Skeletal muscle satellite cell (primary cell): Measurements from ENCODE around the gene GLT8D1.

Experiments
- H3K27me3 ChIP-seq: 2 replicates; pipeline ENCODE4 v1.7.0; 2013; ENCODE audit warnings: low read length; ENCODE audit not compliant: control insufficient read depth, insufficient read depth
- H3K36me3 ChIP-seq: 2 replicates; pipeline ENCODE4 v1.7.0; 2013; ENCODE audit warnings: mild to moderate bottlenecking, control low read depth, low read length; ENCODE audit not compliant: insufficient read depth
- H3K4me1 ChIP-seq: 2 replicates; pipeline ENCODE4 v1.7.0; 2013; ENCODE audit warnings: low read length; ENCODE audit not compliant: control insufficient read depth, insufficient read depth
- H3K4me2 ChIP-seq: 2 replicates; pipeline ENCODE4 v1.7.0; 2013; ENCODE audit warnings: mild to moderate bottlenecking, low read length
- H3K4me3 ChIP-seq: 2 replicates; pipeline ENCODE4 v1.7.0; 2013; ENCODE audit warnings: low read length
- H3K9ac ChIP-seq: 2 replicates; pipeline ENCODE4 v1.7.0; 2013; ENCODE audit warnings: mild to moderate bottlenecking, low read depth, low read length, moderate library complexity
- H3K9me3 ChIP-seq: replicated peaks from 2 replicates; pipeline ENCODE4 v1.7.0; 2013; ENCODE audit warnings: mild to moderate bottlenecking, control low read depth, low read length

GLT8D1 gene

DNA sequence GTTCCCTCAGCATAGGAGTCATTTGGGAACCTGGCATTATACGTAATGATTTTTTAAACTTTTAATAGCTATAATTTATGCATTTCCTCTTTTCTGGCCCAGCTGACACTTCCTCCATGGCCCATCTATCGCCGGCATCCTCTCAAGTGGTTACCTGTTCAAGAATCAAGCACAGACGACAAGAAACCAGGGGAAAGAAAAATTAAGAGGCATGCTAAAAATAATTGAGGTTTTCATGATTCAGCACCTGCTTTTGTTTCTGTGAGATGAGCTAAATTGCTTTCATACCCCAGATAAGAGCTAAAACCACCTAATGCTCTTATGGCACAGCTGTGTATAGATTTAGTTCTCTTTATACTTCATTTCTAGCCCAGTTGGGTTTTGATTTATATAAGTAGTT lies 2.0 kb upstream of the GLT8D1 start:
- H3K4me1 ChIP-seq = peaks cover 15% of the 10 kb centered on the region
- H3K9ac ChIP-seq = peak overlapping the region; percentile 97
- H3K4me3 ChIP-seq = no peak overlapping the region
- peak overlapping the region; percentile 86 for H3K4me2 ChIP-seq
- peaks cover 12% of the 10 kb centered on the region for H3K36me3 ChIP-seq
- no peaks in the 10 kb centered on the region for H3K27me3 ChIP-seq
- H3K9me3 ChIP-seq = no peaks in the 10 kb centered on the region

DNA sequence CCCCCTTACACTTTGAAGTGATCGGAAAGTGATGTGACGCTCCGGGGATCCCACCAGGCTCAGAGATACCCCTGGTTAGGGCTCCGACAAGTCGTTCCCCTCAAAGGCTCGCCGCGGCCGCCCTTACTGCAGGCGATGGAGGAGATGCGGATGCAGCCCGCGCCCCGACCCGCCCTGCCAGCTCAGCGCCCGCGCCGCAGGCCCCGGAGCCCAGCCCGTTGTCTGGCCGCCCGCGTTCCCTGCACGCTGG lies 228 bp downstream of the GLT8D1 start:
- H3K9me3 ChIP-seq = no peaks in the 10 kb centered on the region
- H3K27me3 ChIP-seq = no peaks in the 10 kb centered on the region
- peaks cover 15% of the 10 kb centered on the region for H3K4me1 ChIP-seq
- peak overlapping the region; percentile 97 for H3K9ac ChIP-seq
- peaks cover 12% of the 10 kb centered on the region for H3K36me3 ChIP-seq
- H3K4me3 ChIP-seq = peak overlapping the region; percentile 98
- peak overlapping the region; percentile 86 for H3K4me2 ChIP-seq

GRCh38 chr3:52704611-52705437 lies 767 bp downstream of the GLT8D1 start:
- peak overlapping the region; percentile 86 for H3K4me2 ChIP-seq
- peak overlapping the region; percentile 98 for H3K4me3 ChIP-seq
- no peaks in the 10 kb centered on the region for H3K27me3 ChIP-seq
- peaks cover 16% of the 10 kb centered on the region for H3K36me3 ChIP-seq
- H3K9ac ChIP-seq = peak overlapping the region; percentile 97
- peaks cover 15% of the 10 kb centered on the region for H3K4me1 ChIP-seq
- H3K9me3 ChIP-seq = no peaks in the 10 kb centered on the region

- Histone ChIP-seq H3K27me3 (no peaks in the 10 kb centered on the region), H3K9ac (peak overlapping the region; percentile 97), H3K4me1 (peaks cover 15% of the 10 kb centered on the region), H3K4me2 (peak overlapping the region; percentile 86), H3K36me3 (peaks cover 14% of the 10 kb centered on the region), H3K4me3 (peak overlapping the region; percentile 98), H3K9me3 (no peaks in the 10 kb centered on the region)
Observed at GRCh38 chr3:52703341-52703740, 2.2 kb downstream of the GLT8D1 start.

DNA sequence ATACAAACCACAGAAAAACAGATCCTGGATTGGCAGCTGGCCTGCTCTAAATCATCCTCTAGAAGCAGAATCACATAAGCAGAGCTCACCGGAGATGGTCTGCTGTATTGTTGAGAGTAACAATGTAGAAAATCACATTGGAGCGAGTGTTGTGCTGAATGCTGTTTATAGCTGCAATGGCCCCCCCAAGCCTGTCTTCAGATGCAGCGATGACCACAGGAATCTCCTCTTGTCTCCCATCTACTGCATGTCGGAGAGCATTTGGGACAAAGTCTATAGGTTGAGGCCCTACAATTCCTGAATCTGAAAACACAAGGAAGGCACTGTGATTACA lies 8.0 kb downstream of the GLT8D1 start:
- no peaks in the 10 kb centered on the region for H3K9me3 ChIP-seq
- no peak overlapping the region for H3K9ac ChIP-seq
- H3K4me1 ChIP-seq = peaks cover 10% of the 10 kb centered on the region
- no peaks in the 10 kb centered on the region for H3K27me3 ChIP-seq
- no peak overlapping the region for H3K4me2 ChIP-seq
- no peak overlapping the region for H3K4me3 ChIP-seq
- H3K36me3 ChIP-seq = peaks cover 60% of the 10 kb centered on the region

DNA sequence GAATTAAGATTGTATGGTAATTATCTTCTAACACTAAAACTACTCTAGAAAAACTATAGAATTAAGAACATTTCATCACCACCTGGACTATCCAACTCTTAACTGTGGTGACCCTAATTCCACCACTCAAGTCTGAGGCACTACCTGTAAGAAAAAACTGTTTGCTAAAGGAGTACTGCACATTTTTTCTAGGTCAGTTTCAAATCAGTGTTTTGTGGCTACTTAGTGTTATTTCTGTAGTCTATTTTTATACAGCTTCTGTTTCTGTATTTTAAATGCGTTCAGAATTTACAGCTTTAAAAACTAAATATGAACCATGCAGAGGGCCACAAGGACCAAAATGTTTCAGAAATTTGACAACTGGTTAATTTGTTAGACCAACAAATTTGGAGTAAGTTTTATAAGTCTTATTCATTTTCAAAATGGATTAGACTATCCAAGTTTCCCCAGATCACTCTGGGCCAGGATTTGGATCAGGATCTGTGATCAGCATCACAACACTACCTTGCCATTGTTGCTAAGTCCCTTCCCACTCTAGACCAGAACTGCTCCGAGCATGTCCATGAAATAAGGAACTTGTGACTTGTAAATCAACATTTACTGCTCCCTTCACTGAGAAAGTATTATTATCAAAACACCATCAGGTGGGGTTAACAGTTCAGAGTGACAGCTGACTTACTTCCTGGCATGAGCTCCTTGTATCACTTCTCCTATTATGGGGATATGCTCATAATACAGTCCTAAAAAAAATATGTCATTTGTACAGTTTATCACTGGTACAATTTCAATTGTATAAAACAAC lies 8.6 kb downstream of the GLT8D1 start:
- H3K36me3 ChIP-seq = peaks cover 65% of the 10 kb centered on the region

DNA sequence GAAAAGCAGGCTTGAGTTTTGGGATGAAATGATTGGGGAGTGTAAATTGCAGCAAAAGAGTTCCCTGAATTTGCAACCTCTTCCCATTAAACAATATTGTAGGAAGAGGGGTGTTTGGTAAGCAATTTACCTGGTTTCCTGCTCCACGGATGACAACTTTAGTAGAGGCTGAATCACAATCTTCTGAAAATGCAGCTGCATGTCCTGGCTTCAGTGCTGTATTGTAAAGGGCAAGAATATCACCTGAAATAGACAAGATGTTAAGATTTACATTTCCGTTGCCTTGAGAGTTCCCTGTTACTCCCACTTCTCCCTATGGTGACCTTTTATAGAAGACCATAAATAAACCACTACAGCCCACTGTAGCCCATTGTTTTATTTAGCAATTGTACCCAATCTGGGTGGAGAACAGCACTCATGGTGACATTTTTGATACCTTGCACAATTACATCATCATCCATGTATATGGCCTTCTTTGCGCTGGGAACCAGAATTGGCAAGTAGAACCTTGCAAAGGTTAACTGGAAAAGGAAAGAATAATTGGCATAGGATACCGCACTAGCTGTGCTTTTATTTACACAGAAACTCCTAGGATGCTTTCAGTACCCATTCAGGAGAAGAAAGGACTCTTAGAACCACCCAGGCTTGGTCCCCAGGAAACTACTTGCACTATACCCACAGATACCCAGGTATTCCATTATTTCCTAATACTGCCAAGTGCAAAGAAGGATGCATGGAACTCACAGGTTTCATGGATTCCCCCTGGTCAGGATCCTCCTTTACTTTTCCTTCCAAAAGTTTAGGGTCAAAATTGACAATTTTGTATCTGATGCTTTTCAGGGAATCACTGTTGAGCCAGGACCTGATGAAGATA lies 9.6 kb downstream of the GLT8D1 start:
- H3K4me2 ChIP-seq = no peak overlapping the region
- no peak overlapping the region for H3K4me3 ChIP-seq
- peaks cover 10% of the 10 kb centered on the region for H3K4me1 ChIP-seq
- no peak overlapping the region for H3K9ac ChIP-seq
- H3K36me3 ChIP-seq = peaks cover 72% of the 10 kb centered on the region
- no peaks in the 10 kb centered on the region for H3K27me3 ChIP-seq
- no peaks in the 10 kb centered on the region for H3K9me3 ChIP-seq

More for the DNA sequence above, 8.6 kb downstream of the GLT8D1 start:
- no peaks in the 10 kb centered on the region for H3K27me3 ChIP-seq
- no peak overlapping the region for H3K9ac ChIP-seq
- H3K9me3 ChIP-seq = no peaks in the 10 kb centered on the region
- no peak overlapping the region for H3K4me2 ChIP-seq
- H3K4me3 ChIP-seq = no peak overlapping the region
- peaks cover 10% of the 10 kb centered on the region for H3K4me1 ChIP-seq

DNA sequence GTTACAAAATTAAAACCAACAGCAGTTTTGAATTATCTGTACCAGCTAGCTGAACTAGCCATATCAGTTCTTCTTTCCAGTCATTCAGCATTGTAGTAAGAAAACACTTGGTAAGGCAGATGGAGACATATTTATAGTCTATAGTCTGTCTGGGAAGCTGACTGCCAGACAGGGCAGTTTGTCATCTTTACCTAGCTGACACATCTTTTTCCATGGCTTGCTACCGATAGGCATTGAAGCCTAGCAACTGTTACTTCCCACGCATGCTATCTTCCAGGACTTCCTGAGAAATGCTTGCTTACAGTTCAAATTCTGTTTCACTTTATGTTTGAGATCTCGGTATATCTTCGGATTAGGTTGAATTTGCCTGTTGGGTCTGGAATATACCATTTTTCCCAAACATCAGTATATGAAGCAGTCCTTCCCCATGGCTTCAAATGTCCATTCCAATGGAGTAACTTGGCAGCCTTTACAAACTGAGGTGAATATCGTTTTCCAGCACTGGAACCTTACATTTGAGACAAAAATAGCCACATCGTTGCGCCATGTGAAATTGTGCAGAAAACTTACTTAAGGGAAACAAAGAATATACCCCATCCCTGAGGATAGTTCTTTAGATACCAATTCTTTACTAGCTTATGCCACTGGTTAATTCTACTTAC lies 10.9 kb downstream of the GLT8D1 start:
- Histone ChIP-seq H3K4me1 (peaks cover 10% of the 10 kb centered on the region), H3K9ac (no peak overlapping the region), H3K27me3 (no peaks in the 10 kb centered on the region), H3K4me2 (no peak overlapping the region), H3K9me3 (no peaks in the 10 kb centered on the region), H3K36me3 (peaks cover 78% of the 10 kb centered on the region), H3K4me3 (no peak overlapping the region)

DNA sequence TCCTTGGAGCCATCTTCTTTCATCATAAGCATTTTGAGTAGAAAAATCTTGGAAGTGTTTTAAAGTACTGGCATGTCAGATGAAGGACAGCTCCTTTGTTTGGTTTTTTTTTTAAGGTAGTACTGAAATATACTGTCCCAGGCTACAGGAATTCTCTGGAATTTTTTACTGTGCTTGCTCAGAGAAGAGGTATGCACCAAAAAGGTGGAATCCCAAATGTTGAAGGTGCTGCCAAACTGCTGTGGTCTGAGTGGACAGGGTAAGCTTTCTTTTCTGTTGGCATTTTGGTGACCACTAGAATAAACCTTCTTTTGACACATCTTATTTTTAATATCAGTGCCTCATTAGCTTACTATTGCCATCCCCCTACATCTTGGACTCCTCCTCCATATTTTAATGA lies 12.5 kb downstream of the GLT8D1 start:
- no peak overlapping the region for H3K4me2 ChIP-seq
- H3K4me1 ChIP-seq = peaks cover 10% of the 10 kb centered on the region
- H3K9me3 ChIP-seq = no peaks in the 10 kb centered on the region
- no peak overlapping the region for H3K4me3 ChIP-seq
- H3K9ac ChIP-seq = no peak overlapping the region
- peaks cover 92% of the 10 kb centered on the region for H3K36me3 ChIP-seq
- no peaks in the 10 kb centered on the region for H3K27me3 ChIP-seq

DNA sequence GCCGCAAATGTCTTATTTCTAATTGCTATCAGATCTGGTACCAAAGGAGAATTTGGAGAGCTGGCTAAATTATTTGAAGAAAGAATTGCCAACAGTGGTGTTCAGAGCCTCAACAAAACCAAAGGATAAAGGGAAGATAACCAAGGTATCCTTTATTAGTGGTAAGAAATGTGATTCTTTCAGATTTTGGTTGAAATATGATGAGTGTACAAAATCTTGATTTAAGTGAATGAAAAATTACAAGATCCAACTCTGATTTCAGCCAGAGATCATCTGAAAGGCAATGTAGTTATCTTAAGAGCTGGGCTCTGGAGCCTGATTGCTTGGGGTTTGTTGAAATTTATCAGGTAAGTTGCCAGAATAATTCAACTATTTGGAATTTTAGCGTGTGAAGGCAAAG lies 15.0 kb downstream of the GLT8D1 start:
- Histone ChIP-seq H3K4me2 (no peak overlapping the region), H3K9ac (no peak overlapping the region), H3K4me1 (peaks cover 12% of the 10 kb centered on the region), H3K27me3 (no peaks in the 10 kb centered on the region), H3K4me3 (no peak overlapping the region), H3K36me3 (peaks cover 77% of the 10 kb centered on the region), H3K9me3 (no peaks in the 10 kb centered on the region)

DNA sequence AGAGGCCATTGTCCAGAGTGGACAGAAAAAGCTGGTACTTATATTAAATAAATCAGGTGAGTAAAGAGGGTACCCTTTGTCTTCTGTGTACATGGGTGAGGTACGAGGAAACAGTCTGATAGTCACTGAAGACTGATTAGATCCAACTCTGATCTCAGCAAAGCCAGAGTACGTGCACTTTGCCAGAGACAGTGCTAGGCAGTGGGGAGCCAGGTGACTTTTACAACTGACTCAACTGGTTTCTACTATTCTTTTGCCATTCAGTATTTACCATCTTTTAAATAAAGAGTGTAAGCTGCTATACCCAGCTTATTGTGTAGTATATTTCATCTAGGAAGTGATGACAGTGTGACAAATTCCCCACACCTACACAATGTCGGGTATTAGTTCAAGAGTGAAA lies 16.4 kb downstream of the GLT8D1 start:
- no peak overlapping the region for H3K4me2 ChIP-seq
- no peak overlapping the region for H3K4me3 ChIP-seq
- H3K9me3 ChIP-seq = no peaks in the 10 kb centered on the region
- peaks cover 17% of the 10 kb centered on the region for H3K4me1 ChIP-seq
- H3K27me3 ChIP-seq = no peaks in the 10 kb centered on the region
- H3K36me3 ChIP-seq = peaks cover 64% of the 10 kb centered on the region
- no peak overlapping the region for H3K9ac ChIP-seq
